Caco-2 (cell line): ENCODE results near the gene HOXC10. TPM values are rescaled to one million over a fixed set of nuclear protein-coding genes. Genes with fewer than 3 reads are reported as not detected.

Experiments
- BruUV-seq: library from RNA; stranded (reverse); fragments of 400-500 nt; replicated peaks from 2 replicates; lab custom pipeline; 2021; lab: Mats Ljungman, UMichigan
- CTCF ChIA-PET: fragments of 300-600 bp; sonication (Branson Sonifier 250); formaldehyde crosslinking; loops from one replicate; lab custom pipeline; 2022; ENCODE audit warnings: antibody characterized with exemption; lab: Charles Lee
- POLR2A ChIA-PET: fragments of 300-600 bp; sonication (Branson Sonifier 250); formaldehyde crosslinking; loops from one replicate; lab custom pipeline; 2022; ENCODE audit warnings: antibody characterized with exemption; lab: Charles Lee
- DNase-seq, 2 experiments: peaks; one replicate each; pipeline versions ENCODE4 v3.0.0 to v3.0.0-alpha.2; 2020 to 2022
- H3K27me3 ChIP-seq: replicated peaks from 2 replicates; pipeline ENCODE4 v1.6.0; 2011; ENCODE audit warnings: low read length; ENCODE audit not compliant: control insufficient read depth, insufficient read depth
- H3K36me3 ChIP-seq: 2 replicates; pipeline ENCODE4 v1.5.1; 2011; ENCODE audit warnings: low read length; ENCODE audit not compliant: control insufficient read depth, insufficient read depth
- H3K4me1 ChIP-seq: fragments of 250-450 bp; sonication (Bioruptor Pico); 2 replicates; pipeline ENCODE4 v1.5.1; 2020; ENCODE audit warnings: mild to moderate bottlenecking
- H3K4me3 ChIP-seq: 2 replicates; pipeline ENCODE4 v1.5.1; 2011; ENCODE audit warnings: low read depth, mild to moderate bottlenecking, control low read depth, low read length
- H3K9me3 ChIP-seq: fragments of 250-450 bp; sonication (Bioruptor Pico); 2 replicates; pipeline ENCODE4 v1.5.1; 2020; ENCODE audit warnings: mild to moderate bottlenecking, moderate library complexity
- H3K27ac Mint-ChIP-seq: one replicate; pipeline ENCODE4 v1.8.0; 2022; ENCODE audit warnings: mixed read lengths; ENCODE audit not compliant: unreplicated experiment
- H3K27me3 Mint-ChIP-seq: one replicate; pipeline ENCODE4 v1.8.0; 2022; ENCODE audit warnings: mixed read lengths; ENCODE audit not compliant: insufficient read depth, unreplicated experiment
- H3K36me3 Mint-ChIP-seq: one replicate; pipeline ENCODE4 v1.8.0; 2022; ENCODE audit warnings: mild to moderate bottlenecking, mixed read lengths; ENCODE audit not compliant: insufficient read depth, unreplicated experiment
- H3K4me1 Mint-ChIP-seq: one replicate; pipeline ENCODE4 v1.8.0; 2022; ENCODE audit warnings: low read depth, mixed read lengths; ENCODE audit not compliant: unreplicated experiment
- H3K4me3 Mint-ChIP-seq: one replicate; pipeline ENCODE4 v1.8.0; 2022; ENCODE audit warnings: mild to moderate bottlenecking, moderate library complexity, mixed read lengths; ENCODE audit not compliant: unreplicated experiment
- H3K9me3 Mint-ChIP-seq: one replicate; pipeline ENCODE4 v1.8.0; 2022; ENCODE audit warnings: mixed read lengths; ENCODE audit not compliant: unreplicated experiment
- CTCF ChIP-seq, 2 experiments: fragments of 200-600 bp in 1 of 2; IDR thresholded peaks; 1 replicate in 1 of 2; 2 replicates in 1 of 2; pipeline versions ENCODE4 v1.5.1 to v1.8.0; 2011 to 2022; ENCODE audit warnings: antibody characterized with exemption in 1 of 2, control low read depth in 1 of 2, inconsistent platforms in 1 of 2, low read depth in 1 of 2, low read length in 1 of 2, mild to moderate bottlenecking in 1 of 2, moderate library complexity in 1 of 2; ENCODE audit not compliant: insufficient read depth in 1 of 2, severe bottlenecking in 1 of 2, unreplicated experiment in 1 of 2
- intact Hi-C: fragments of 100-400 bp; cut with micrococcal nuclease; formaldehyde crosslinking; loops from one replicate; pipeline ENCODE4 v1.10.0; 2022; ENCODE audit not compliant: unreplicated experiment
- total RNA-seq: library from RNA; stranded (reverse); gene quantifications from 2 replicates; pipeline ENCODE4 v1.2.3, GENCODE V29; 2022

The HOXC10 gene
- total RNA-seq, 1 experiment from 2014 or later = 4.0 TPM

- peaks cover 27% of the 10 kb centered on the region for H3K4me1 Mint-ChIP-seq
- H3K4me3 Mint-ChIP-seq = peak overlapping the region; percentile 98
- no peaks in the 10 kb centered on the region for H3K9me3 Mint-ChIP-seq
- intact Hi-C loops = loop anchor here (5.0 kb wide), 1 partner anchor 41 kb away; no protein-coding TSS in a partner anchor
- H3K27ac Mint-ChIP-seq = peak overlapping the region; percentile 83
- H3K9me3 ChIP-seq = no peaks in the 10 kb centered on the region
- ChIA-PET POLR2A (interaction anchor here (0.6 to 2.2 kb wide), 6 partner anchors 10 to 262 kb away, joined by 3 to 25 read pairs (median 12); partner anchors contain the start of genes CBX5, HNRNPA1, HOXC5 and HOXC8), CTCF (interaction anchor here (0.6 to 2.5 kb wide), 18 partner anchors 11 to 773 kb away, joined by 3 to 84 read pairs (median 7); partner anchors contain the start of genes HOXC10 and HOXC8)
- H3K27me3 Mint-ChIP-seq = no peaks in the 10 kb centered on the region
- peak overlapping the region; percentile 58 for H3K4me3 ChIP-seq
- H3K36me3 ChIP-seq = no peaks in the 10 kb centered on the region
- no peak for TF ChIP-seq CTCF (IDR thresholded peaks at IDR 0.05; ENCODE audit: insufficient read depth in 1 of 2, low read depth in 1 of 2, low read length in 1 of 2, severe bottlenecking in 1 of 2, unreplicated experiment in 1 of 2)
- no peaks in the 10 kb centered on the region for H3K27me3 ChIP-seq
- no TSS peak for BruUV-seq
- H3K36me3 Mint-ChIP-seq = peaks cover 6% of the 10 kb centered on the region
- DNase-seq = peak; percentile 87
- H3K4me1 ChIP-seq = peaks cover 30% of the 10 kb centered on the region
Observed at GRCh38 chr12:54017878-54018467, 33.0 kb downstream of the HOXC10 start.

GRCh38 chr12:54018468-54018984 lies 33.6 kb downstream of the HOXC10 start:
- Mint-ChIP-seq H3K27ac (peak overlapping the region; percentile 83), H3K27me3 (no peaks in the 10 kb centered on the region), H3K4me1 (peaks cover 21% of the 10 kb centered on the region), H3K9me3 (no peaks in the 10 kb centered on the region), H3K36me3 (peaks cover 6% of the 10 kb centered on the region), H3K4me3 (peak overlapping the region; percentile 98)
- no peak for TF ChIP-seq CTCF (IDR thresholded peaks at IDR 0.05; ENCODE audit: insufficient read depth in 1 of 2, low read depth in 1 of 2, low read length in 1 of 2, severe bottlenecking in 1 of 2, unreplicated experiment in 1 of 2)
- Histone ChIP-seq H3K36me3 (no peaks in the 10 kb centered on the region), H3K4me3 (peak overlapping the region; percentile 58), H3K9me3 (no peaks in the 10 kb centered on the region), H3K4me1 (peaks cover 24% of the 10 kb centered on the region), H3K27me3 (no peaks in the 10 kb centered on the region)
- CTCF ChIA-PET = no interaction called here
- intact Hi-C loops = loop anchor here (5.0 kb wide), 1 partner anchor 41 kb away; no protein-coding TSS in a partner anchor
- POLR2A ChIA-PET = no interaction called here
- BruUV-seq = TSS peak; percentile 22
- DNase-seq = no peak

GRCh38 chr12:54019091-54019811 lies 34.3 kb downstream of the HOXC10 start:
- Mint-ChIP-seq H3K27me3 (no peaks in the 10 kb centered on the region), H3K36me3 (peaks cover 6% of the 10 kb centered on the region), H3K4me1 (peaks cover 14% of the 10 kb centered on the region), H3K4me3 (no peak overlapping the region), H3K9me3 (no peaks in the 10 kb centered on the region), H3K27ac (peak overlapping the region; percentile 4)
- intact Hi-C loops = loop anchor here (5.0 kb wide), 1 partner anchor 42 kb away; no protein-coding TSS in a partner anchor
- ChIA-PET POLR2A (no interaction called here), CTCF (no interaction called here)
- Histone ChIP-seq H3K27me3 (no peaks in the 10 kb centered on the region), H3K36me3 (no peaks in the 10 kb centered on the region), H3K4me1 (peaks cover 22% of the 10 kb centered on the region), H3K9me3 (no peaks in the 10 kb centered on the region), H3K4me3 (no peak overlapping the region)
- no peak for DNase-seq
- no TSS peak for BruUV-seq
- TF ChIP-seq CTCF (IDR thresholded peaks at IDR 0.05; ENCODE audit: insufficient read depth in 1 of 2, low read depth in 1 of 2, low read length in 1 of 2, severe bottlenecking in 1 of 2, unreplicated experiment in 1 of 2) = no peak
